Glutamatergic neuron (in vitro differentiated cells): ENCODE data around the gene ELAPOR1. TPM values are rescaled to one million over a fixed set of nuclear protein-coding genes. Genes with fewer than 3 reads are reported as not detected.

Experiments
- DNase-seq: peaks from one replicate; pipeline ENCODE4 v3.0.0; 2022
- H3K27ac Mint-ChIP-seq: one replicate; pipeline ENCODE4 v1.8.0; 2020; ENCODE audit warnings: mild to moderate bottlenecking, mixed read lengths, inconsistent platforms; ENCODE audit not compliant: unreplicated experiment
- H3K27me3 Mint-ChIP-seq: one replicate; pipeline ENCODE4 v1.8.0; 2020; ENCODE audit warnings: mild to moderate bottlenecking, moderate library complexity, mixed read lengths, inconsistent platforms; ENCODE audit not compliant: unreplicated experiment
- H3K36me3 Mint-ChIP-seq: one replicate; pipeline ENCODE4 v1.8.0; 2020; ENCODE audit warnings: mild to moderate bottlenecking, mixed read lengths, inconsistent platforms; ENCODE audit not compliant: unreplicated experiment
- H3K4me1 Mint-ChIP-seq: one replicate; pipeline ENCODE4 v1.8.0; 2020; ENCODE audit warnings: mild to moderate bottlenecking, low read depth, mixed read lengths, inconsistent platforms; ENCODE audit not compliant: unreplicated experiment
- H3K4me3 Mint-ChIP-seq: one replicate; pipeline ENCODE4 v1.8.0; 2020; ENCODE audit warnings: mild to moderate bottlenecking, mixed read lengths, inconsistent platforms; ENCODE audit not compliant: unreplicated experiment
- H3K9me3 Mint-ChIP-seq: one replicate; pipeline ENCODE4 v1.8.0; 2020; ENCODE audit warnings: mild to moderate bottlenecking, moderate library complexity, mixed read lengths, inconsistent platforms; ENCODE audit not compliant: unreplicated experiment
- total RNA-seq: library from RNA; stranded (reverse); fragmentation: NEBNext Ultra II Directional; extraction: Animal tissue kit (Norgen Biotek cat#: 25700); gene quantifications from one replicate; pipeline ENCODE4 v1.2.1, GENCODE V29; 2021; ENCODE audit not compliant: unreplicated experiment
- TF ChIP-seq, protein P1 (sequence below): fragments of 200-600 bp; sonication (generic); IDR thresholded peaks from one replicate; pipeline ENCODE4 v1.5.0; 2021; ENCODE audit not compliant: partially characterized antibody, unreplicated experiment

Gene ELAPOR1
- total RNA-seq, 1 donor from 2014 or later = 1.5 TPM

GRCh38 chr1:109091078-109091838 is 22.7 kb upstream of the ELAPOR1 start:
- TF ChIP-seq, protein P1, sequence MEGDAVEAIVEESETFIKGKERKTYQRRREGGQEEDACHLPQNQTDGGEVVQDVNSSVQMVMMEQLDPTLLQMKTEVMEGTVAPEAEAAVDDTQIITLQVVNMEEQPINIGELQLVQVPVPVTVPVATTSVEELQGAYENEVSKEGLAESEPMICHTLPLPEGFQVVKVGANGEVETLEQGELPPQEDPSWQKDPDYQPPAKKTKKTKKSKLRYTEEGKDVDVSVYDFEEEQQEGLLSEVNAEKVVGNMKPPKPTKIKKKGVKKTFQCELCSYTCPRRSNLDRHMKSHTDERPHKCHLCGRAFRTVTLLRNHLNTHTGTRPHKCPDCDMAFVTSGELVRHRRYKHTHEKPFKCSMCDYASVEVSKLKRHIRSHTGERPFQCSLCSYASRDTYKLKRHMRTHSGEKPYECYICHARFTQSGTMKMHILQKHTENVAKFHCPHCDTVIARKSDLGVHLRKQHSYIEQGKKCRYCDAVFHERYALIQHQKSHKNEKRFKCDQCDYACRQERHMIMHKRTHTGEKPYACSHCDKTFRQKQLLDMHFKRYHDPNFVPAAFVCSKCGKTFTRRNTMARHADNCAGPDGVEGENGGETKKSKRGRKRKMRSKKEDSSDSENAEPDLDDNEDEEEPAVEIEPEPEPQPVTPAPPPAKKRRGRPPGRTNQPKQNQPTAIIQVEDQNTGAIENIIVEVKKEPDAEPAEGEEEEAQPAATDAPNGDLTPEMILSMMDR = no peak
- Mint-ChIP-seq H3K36me3 (no peaks in the 10 kb centered on the region), H3K9me3 (no peaks in the 10 kb centered on the region), H3K4me3 (peak overlapping the region; percentile 93), H3K27me3 (no peaks in the 10 kb centered on the region), H3K27ac (peak overlapping the region; percentile 91), H3K4me1 (peaks cover 16% of the 10 kb centered on the region)
- no peak for DNase-seq

GRCh38 chr1:109091839-109092193 is 22.1 kb upstream of the ELAPOR1 start:
- H3K27ac Mint-ChIP-seq = peak overlapping the region; percentile 91
- H3K36me3 Mint-ChIP-seq = no peaks in the 10 kb centered on the region
- H3K27me3 Mint-ChIP-seq = no peaks in the 10 kb centered on the region
- H3K4me1 Mint-ChIP-seq = peaks cover 16% of the 10 kb centered on the region
- H3K9me3 Mint-ChIP-seq = no peaks in the 10 kb centered on the region
- no peak for DNase-seq
- H3K4me3 Mint-ChIP-seq = peak overlapping the region; percentile 93
- TF ChIP-seq, protein P1 = no peak

DNA sequence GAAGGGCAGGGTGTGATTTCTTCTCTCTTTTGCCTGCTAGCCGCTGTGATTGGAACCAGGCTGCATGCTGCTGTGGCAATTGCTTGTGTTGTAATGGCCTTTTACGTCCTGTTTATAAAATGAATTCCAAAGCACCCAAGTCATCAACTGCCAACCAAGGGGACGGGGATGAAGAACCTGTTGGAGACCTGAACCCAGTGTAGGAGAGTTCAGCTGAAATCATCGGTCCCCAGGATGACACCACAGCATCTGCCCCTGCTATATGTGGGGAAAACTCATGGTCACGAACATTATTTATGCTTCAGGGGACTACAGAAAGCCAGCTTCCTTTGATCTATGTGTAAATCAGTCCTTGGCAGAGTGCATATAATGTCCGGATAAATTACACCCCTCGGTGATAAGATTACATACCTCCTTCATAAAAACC is 19.5 kb upstream of the ELAPOR1 start:
- DNase-seq = no peak
- TF ChIP-seq, protein P1 = no peak
- Mint-ChIP-seq H3K4me3 (no peak overlapping the region), H3K27ac (no peak overlapping the region), H3K27me3 (no peaks in the 10 kb centered on the region), H3K9me3 (no peaks in the 10 kb centered on the region), H3K4me1 (peaks cover 15% of the 10 kb centered on the region), H3K36me3 (no peaks in the 10 kb centered on the region)

GRCh38 chr1:109094871-109095270 is 19.0 kb upstream of the ELAPOR1 start:
- DNase-seq = no peak
- Mint-ChIP-seq H3K36me3 (no peaks in the 10 kb centered on the region), H3K27me3 (peaks cover under 1% of the 10 kb centered on the region), H3K4me1 (peaks cover 13% of the 10 kb centered on the region), H3K27ac (no peak overlapping the region), H3K9me3 (no peaks in the 10 kb centered on the region), H3K4me3 (no peak overlapping the region)
- TF ChIP-seq, protein P1 = no peak

- peaks cover 1% of the 10 kb centered on the region for H3K9me3 Mint-ChIP-seq
- no peaks in the 10 kb centered on the region for H3K36me3 Mint-ChIP-seq
- TF ChIP-seq, protein P1 = no peak
- no peak overlapping the region for H3K27ac Mint-ChIP-seq
- peaks cover 9% of the 10 kb centered on the region for H3K4me1 Mint-ChIP-seq
- H3K27me3 Mint-ChIP-seq = peaks cover 3% of the 10 kb centered on the region
- DNase-seq = no peak
- H3K4me3 Mint-ChIP-seq = no peak overlapping the region
These were observed 18.3 kb upstream of the ELAPOR1 start for GRCh38 chr1:109095631-109096030.
